ENCODE measurements around the gene GSK3B.
"Not testable (repeated sequence)": the region's sequence is repeated elsewhere in the genome, so short reads cannot be mapped to it uniquely, and the experiment has no call there.

Gene GSK3B

DNA sequence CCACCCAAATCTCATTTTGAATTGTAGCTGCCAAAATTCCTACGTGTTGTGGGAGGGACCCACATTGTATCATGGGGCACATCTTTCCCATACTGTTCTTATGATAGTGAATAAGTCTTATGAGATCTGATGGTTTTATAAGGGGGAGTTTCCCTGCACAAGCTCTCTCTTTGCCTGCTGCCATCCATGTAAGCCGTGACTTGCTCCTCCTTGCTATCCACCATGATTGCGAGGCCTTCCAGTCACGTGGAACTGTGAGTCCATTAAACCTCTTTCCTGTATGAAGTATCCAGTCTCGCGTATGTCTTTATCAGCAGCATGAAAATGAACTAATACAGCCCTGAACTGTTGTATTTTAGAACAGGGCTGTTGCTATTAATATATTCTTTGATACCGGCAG is 40.6 kb downstream of the GSK3B start:
- not testable (repeated sequence) for DNase-seq (ENCODE audit: low read depth)

DNA sequence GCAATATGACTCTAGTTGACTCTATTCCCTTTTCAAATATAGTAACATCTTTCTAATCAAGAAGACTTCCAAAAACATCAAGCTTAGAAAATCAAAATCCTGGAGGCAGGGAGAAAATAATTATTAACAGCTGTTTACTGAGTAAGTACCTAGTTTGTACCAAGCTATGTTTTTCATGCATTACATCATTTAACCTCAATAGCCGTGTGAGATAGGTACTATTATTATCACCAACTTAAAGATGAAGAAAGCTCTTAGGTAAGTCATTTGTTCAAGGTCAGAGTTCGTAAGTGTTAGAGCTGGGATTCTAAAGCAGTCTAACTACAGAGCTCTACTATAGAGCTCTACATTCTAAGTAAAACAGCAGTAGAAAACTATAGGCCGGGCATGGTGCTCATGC is 41.6 kb downstream of the GSK3B start:
- no peak for DNase-seq (ENCODE audit: low read depth)

DNA sequence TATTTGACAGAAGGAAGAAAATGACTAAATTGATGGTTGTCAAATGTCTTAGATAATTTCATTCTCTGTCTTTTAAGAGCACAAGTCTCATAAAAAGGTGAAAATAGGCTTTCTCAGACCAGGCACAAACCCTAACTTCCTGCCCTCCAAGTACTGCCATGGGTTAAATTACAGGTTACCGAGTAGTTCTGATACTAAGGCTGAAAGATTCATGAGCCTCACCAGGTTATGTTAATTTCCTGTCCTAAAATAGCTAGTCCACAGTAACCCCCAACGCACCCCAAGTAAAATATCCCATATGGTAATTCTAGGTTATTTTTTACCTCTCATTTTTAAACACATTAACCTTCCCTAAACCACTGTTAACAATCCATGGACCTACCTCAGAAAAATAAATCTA is 42.0 kb downstream of the GSK3B start:
- DNase-seq (ENCODE audit: low read depth): no peak

GRCh38 chr3:120051570-120051969 is 42.7 kb downstream of the GSK3B start:
- not testable (repeated sequence) for DNase-seq (ENCODE audit: low read depth)

DNA sequence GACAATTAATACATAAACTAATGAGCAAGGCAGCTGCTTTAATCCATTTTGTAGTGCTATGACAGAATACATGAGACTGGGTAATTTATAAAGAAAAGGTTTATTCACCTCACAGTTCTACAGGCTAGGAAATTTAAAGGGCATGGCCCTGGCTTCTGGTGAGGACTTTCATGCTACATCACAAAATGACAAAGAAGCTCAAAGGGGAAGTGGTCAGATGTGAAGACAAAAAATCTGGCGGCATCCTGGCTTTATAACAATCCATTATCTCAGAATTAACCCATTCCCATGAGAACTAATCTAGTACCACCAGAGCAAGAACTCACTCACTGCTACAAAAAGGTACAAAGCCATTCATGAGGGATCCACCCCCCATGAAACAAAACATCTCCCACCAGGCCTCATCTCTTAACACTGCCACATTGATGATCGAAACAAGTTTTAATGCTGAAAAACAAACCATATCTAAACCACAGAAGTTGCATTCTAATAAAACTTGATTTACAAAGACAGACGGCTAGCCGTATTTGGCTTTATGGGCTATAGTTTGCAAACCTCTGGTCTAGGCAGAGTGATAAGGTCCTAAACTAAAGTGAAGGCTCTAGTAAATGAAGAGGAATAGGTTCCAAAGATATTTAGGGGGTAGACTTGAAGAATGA is 44.2 kb downstream of the GSK3B start:
- no peak for DNase-seq (ENCODE audit: low read depth)

- DNase-seq (ENCODE audit: low read depth): no peak
These were observed 45.2 kb downstream of the GSK3B start for GRCh38 chr3:120049072-120049471.

- no peak for DNase-seq (ENCODE audit: low read depth)
These were observed 45.7 kb downstream of the GSK3B start for GRCh38 chr3:120048355-120049041.

DNA sequence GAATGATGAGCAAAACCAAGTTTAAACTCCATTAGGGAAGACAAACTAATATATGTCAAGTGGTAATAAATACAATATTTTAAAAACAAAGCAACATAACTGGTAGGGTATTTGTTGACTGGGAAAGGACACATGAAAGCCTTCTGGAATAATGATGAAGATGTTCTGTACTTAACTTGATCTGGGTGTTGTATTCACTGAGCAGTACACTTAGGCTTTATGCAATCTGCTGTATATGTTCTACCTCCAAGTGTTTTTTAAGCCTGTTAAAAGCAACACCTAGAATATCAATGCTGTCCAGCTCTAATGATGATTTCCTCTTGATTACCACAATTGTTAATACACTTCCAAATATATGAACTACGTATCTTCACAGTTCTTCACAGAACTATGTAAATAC is 46.6 kb downstream of the GSK3B start:
- no peak for DNase-seq (ENCODE audit: low read depth)

DNA sequence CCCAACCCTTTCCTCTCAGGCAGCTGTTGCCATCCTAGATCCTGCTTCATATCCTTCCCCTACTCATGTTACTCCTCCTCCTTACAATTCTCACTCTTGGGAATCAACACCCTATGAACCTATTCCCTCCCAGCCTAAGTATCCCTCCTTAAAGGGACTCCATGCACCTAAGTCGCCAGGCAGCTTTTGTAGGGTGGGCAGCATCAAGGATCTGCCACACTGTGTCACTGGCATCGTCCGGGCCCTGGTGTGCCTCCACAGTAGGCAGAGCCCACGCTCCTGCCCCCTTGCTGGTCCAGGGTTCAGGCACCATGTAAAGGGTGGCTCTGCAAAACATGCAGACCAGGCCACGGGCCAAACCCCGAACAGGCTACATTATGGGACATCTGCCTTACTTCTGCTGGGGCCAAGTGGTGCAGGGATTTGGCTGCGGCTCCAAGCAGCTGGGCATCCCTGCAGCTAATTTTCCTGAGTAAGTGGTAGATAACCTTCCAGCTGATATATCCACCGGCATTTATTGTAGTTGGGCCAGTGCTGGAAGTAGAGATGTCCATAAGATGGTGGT is 53.4 kb downstream of the GSK3B start:
- DNase-seq (ENCODE audit: low read depth): no peak

GRCh38 chr3:120039642-120040610 is 54.3 kb downstream of the GSK3B start:
- no peak for DNase-seq (ENCODE audit: low read depth)

DNA sequence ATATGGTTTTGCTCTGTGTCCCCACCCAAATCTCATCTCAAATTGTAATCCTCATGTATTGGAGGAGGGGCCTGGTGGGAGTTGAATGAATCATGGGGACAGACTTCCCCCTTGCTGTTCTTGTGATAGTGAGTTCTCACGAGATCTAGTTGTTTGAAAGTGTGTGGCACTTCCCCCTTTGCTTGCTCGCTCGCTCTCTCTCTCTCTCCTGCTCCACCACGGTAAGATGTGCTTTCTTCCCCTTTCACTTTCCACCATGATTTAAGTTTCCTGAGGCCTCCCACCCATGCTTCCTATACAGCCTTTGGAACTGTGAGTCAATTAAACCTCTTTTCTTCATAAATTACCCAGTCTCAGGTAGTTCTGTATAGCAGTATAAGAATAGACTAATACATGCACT is 60.7 kb downstream of the GSK3B start:
- DNase-seq (ENCODE audit: low read depth): no peak

DNA sequence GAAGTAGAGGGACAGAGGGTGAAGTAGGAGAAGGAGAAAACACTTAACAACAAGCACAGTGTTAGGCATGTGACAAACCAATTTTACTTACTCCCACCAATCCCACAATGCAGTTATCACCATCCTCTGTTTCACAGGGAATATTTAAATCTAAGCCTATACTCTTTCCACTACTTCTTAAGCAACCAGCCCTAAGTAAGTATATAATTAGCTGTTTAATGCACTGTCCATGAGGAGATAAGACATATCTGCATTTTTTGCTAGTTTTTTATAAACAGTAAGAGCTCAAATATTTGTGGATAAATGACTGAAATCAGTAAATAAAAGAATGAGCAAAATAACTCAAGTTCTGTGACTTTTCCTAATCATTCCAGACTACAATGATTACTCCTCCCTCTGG is 62.7 kb downstream of the GSK3B start:
- no peak for DNase-seq (ENCODE audit: low read depth)

GRCh38 chr3:120029749-120030148 is 64.5 kb downstream of the GSK3B start:
- DNase-seq (ENCODE audit: low read depth): no peak

DNA sequence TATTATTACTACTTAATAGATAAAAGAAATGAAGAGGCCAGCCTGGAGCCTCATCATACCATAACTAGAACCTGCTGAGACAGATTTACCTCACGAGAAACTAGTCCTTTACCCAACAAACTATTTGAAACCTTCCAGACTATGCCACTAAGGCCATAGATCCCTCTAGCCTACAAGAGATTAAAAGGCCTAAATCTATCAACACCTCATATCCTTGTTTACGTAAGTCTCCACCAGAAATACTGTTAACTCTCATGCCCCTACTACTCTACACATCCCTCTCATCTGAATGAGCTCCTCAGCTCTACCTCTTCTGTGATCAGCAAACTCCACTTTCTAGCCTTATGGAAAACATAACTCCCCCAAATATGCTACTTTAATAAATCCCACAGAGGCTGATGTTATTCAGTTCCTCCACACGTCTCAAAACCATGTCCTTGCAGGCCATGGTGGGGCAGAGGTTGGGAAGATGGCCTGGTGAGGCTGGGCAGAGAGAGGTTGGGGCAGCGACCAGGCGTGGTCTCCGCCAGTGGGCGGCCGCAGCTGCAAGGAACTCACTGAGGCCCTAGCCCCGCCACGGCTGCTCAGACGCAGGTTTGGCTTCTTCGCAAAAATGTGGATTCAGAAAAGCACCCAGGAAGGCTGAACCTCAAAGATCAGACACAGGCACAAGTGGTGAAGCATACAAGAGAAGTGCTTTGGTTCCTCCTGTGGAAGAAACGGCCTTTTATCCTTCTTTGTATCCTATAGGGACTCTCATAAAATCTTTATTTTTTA is 65.8 kb downstream of the GSK3B start:
- no peak for DNase-seq (ENCODE audit: low read depth)

DNA sequence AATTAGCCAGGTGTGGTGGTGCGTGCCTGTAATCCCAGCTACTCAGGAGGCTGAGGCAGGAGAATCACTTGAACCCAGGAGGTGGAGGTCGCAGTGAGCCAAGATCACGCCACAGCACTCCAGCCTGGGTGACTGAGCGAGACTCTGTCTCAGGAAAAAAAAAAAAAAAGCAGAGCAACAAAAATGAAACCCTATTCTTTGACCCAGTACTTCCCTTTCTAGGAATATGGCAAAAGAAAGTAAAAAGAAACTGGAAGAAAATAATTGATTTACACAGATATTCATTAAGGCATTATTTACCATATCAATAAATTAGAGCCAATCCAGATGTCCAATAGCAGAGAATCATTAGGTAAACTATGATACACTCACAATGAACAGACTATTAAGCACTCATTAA is 67.0 kb downstream of the GSK3B start:
- DNase-seq (ENCODE audit: low read depth): no peak

DNA sequence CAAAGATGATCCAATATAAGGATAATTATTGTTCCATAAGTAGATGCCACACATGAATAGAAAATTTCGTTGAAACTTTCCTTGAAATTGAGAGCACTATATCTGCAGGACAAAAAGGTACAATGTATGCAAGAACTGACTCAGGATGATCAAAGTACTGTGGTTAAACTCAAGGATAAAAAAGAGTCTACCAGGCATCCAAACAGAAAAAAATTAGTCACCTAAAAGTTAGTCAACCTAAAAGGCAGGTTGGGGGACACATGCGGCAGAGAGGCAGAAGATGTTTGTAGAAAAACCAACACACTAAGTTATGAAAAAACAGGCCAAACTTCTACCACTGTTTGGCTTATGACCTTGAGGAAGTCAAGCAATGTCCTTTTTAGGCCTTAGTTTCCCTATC is 68.7 kb downstream of the GSK3B start:
- DNase-seq (ENCODE audit: low read depth): no peak

- DNase-seq (ENCODE audit: low read depth): no peak
These were observed 70.1 kb downstream of the GSK3B start for GRCh38 chr3:120024103-120024502.

DNA sequence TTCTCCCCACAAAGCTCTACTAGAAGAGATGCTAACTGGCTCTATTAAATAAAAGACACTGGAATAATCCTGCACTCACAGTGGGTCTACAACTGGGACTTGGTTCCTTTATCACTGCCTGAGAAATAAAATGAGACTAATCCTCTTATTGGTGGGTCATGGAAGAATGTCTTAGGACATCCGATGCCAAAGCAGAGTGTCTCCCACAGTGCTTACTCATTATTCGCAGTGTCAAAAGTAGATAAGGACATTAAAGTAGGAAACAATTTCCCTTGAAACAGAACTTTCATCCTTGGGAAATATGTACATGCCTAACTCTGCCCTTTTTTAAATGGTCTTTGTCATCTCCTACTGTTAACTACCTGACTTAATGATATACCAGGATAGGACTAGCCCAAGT is 71.5 kb downstream of the GSK3B start:
- DNase-seq (ENCODE audit: low read depth): no peak

GRCh38 chr3:120021523-120021922 is 72.7 kb downstream of the GSK3B start:
- DNase-seq (ENCODE audit: low read depth): no peak

DNA sequence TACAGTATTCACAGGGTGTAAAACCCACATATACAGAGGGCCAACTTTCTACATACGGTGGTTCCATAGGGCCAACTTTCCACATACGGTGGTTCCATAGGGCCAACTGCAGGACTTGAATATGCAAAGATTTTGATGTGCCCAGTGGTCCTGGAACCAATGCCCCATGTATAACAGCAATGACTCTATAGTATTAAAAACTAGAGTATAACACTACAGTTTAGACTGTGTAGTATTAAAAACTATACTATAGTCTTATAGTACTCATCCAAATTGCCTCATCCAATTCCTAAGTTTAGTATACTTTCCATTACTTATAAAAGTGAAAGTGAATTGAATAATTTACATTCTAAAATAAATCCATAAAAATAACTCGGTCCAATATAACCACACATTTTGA is 75.9 kb downstream of the GSK3B start:
- DNase-seq (ENCODE audit: low read depth): no peak

DNA sequence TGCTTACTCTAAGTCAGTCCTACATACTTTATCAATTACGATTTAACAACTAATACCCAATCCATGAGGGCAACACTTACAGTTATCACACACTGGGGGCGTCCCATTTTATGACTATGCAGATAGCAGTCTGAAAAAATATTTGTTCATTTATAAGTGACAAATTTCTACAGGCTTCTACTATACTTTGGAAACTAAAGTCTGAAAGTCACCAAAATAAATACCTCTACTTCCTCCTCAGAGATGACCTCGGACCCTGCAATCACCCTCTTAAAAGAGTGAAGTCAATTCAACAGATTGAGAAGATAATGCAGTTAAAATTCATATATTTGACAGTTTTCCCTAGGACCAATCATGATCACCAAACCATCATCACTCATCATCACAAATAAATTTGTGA is 76.6 kb downstream of the GSK3B start:
- no peak for DNase-seq (ENCODE audit: low read depth)

DNA sequence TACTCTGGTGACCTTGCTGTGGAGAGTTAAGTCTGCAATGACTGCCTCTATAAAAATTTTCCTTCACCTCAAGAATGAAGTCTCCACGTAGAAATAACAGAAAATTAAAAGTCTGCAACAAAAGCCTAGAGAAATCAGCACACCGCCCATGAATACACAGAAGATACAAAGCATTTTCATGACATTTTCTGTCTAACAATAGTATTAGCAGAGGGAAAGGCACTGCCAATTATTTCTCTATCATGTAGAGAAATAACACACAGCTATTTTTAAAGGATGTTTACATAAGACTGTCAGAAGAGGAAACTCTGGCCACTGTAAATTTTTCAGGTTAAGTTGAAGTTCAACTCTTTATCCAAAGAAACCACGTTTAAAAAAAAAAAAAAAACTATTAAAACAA is 80.8 kb downstream of the GSK3B start:
- no peak for DNase-seq (ENCODE audit: low read depth)

Measured in stimulated activated CD4-positive, alpha-beta T cell treated with anti-CD3 and anti-CD28 coated beads, Interleukin-2, amount 100 ng/mL, for 4 hours (primary cell).